IMR-90 (cell line): ENCODE results near the gene ARHGAP32. TPM values are rescaled to one million over a fixed set of nuclear protein-coding genes. Genes with fewer than 3 reads are reported as not detected.

ENCODE experiments used
- ATAC-seq: fragments of 200-7000 bp; cut with Tn5 transposase; 2 replicates; pipeline ENCODE4 v1.9.1; 2020; ENCODE audit warnings: low read depth, mild to moderate bottlenecking, moderate library complexity
- BruUV-seq: library from RNA; stranded (reverse); fragments of 400-500 nt; replicated peaks from 2 replicates; lab custom pipeline; 2021; lab: Mats Ljungman, UMichigan
- CTCF ChIA-PET: fragments of 300-600 bp; formaldehyde crosslinking; extraction: SDS; loops from one replicate; lab custom pipeline; 2021; ENCODE audit warnings: antibody characterized with exemption; lab: Yijun Ruan, JAX
- POLR2A ChIA-PET: fragments of 300-600 bp; sonication (Branson Sonifier 250); formaldehyde crosslinking; loops from one replicate; lab custom pipeline; 2022; ENCODE audit warnings: antibody characterized with exemption; ENCODE audit not compliant: unreplicated experiment; lab: Charles Lee
- DNase-seq: peaks from one replicate; pipeline ENCODE4 v3.0.0; 2013
- H2AFZ ChIP-seq: replicated peaks from 2 replicates; pipeline ENCODE3; 2013; ENCODE audit warnings: low read length, mild to moderate bottlenecking; ENCODE audit not compliant: poor library complexity
- H2AK5ac ChIP-seq: 2 replicates; pipeline ENCODE4 v1.6.1; 2013; ENCODE audit warnings: low read depth, low read length, inconsistent platforms
- H2AK9ac ChIP-seq: replicated peaks from 2 replicates; pipeline ENCODE3; 2013; ENCODE audit warnings: mild to moderate bottlenecking, low read depth, low read length, moderate library complexity; ENCODE audit not compliant: poor library complexity
- H2BK120ac ChIP-seq: 2 replicates; pipeline ENCODE4 v1.6.1; 2013; ENCODE audit warnings: low read depth, low read length, inconsistent platforms
- H2BK15ac ChIP-seq: 3 replicates; pipeline ENCODE4 v1.6.1; 2013; ENCODE audit warnings: low read depth, low read length, inconsistent platforms
- H2BK20ac ChIP-seq: 2 replicates; pipeline ENCODE4 v1.6.1; 2013; ENCODE audit warnings: low read depth, mild to moderate bottlenecking, inconsistent platforms, low read length, moderate library complexity
- H2BK5ac ChIP-seq: 2 replicates; pipeline ENCODE4 v1.6.1; 2013; ENCODE audit warnings: mild to moderate bottlenecking, low read depth, low read length, inconsistent platforms; ENCODE audit not compliant: poor library complexity, severe bottlenecking
- H3K14ac ChIP-seq: replicated peaks from 2 replicates; pipeline ENCODE4 v1.6.1; 2013; ENCODE audit warnings: low read depth, low read length, inconsistent platforms
- H3K18ac ChIP-seq: 2 replicates; pipeline ENCODE4 v1.6.1; 2013; ENCODE audit warnings: low read depth, low read length, control low read depth
- H3K23ac ChIP-seq: 2 replicates; pipeline ENCODE4 v1.6.1; 2013; ENCODE audit warnings: low read depth, low read length, inconsistent platforms
- H3K27ac ChIP-seq: 2 replicates; pipeline ENCODE4 v1.5.1; 2013; ENCODE audit warnings: mild to moderate bottlenecking, control low read depth, low read length; ENCODE audit not compliant: insufficient read depth
- H3K27me3 ChIP-seq: 2 replicates; pipeline ENCODE4 v1.6.1; 2013; ENCODE audit warnings: low read length; ENCODE audit not compliant: control insufficient read depth, insufficient read depth
- H3K36me3 ChIP-seq: 2 replicates; pipeline ENCODE4 v1.6.1; 2013; ENCODE audit warnings: low read length, mixed read lengths; ENCODE audit not compliant: control insufficient read depth, insufficient read depth
- H3K4ac ChIP-seq: 2 replicates; pipeline ENCODE4 v1.6.1; 2013; ENCODE audit warnings: low read depth, low read length, inconsistent platforms
- H3K4me1 ChIP-seq: 2 replicates; pipeline ENCODE4 v1.6.1; 2013; ENCODE audit warnings: low read length, mixed read lengths; ENCODE audit not compliant: control insufficient read depth, insufficient read depth
- H3K4me2 ChIP-seq: 2 replicates; pipeline ENCODE4 v1.6.1; 2013; ENCODE audit warnings: low read depth, mild to moderate bottlenecking, control low read depth, low read length, moderate library complexity
- H3K4me3 ChIP-seq: 2 replicates; pipeline ENCODE4 v1.5.1; 2013; ENCODE audit warnings: low read depth, mild to moderate bottlenecking, control low read depth, low read length, moderate library complexity; ENCODE audit not compliant: insufficient read depth
- H3K56ac ChIP-seq: 2 replicates; pipeline ENCODE4 v1.6.1; 2013; ENCODE audit warnings: low read length, inconsistent platforms; ENCODE audit not compliant: insufficient read depth; ENCODE audit errors: extremely low read depth
- H3K79me1 ChIP-seq, 2 experiments: 2 replicates each; pipeline ENCODE4 v1.6.1; 2013; ENCODE audit warnings: low read length in 2 of 2, inconsistent platforms in 1 of 2, low read depth in 1 of 2
- H3K9ac ChIP-seq: 2 replicates; pipeline ENCODE4 v1.6.1; 2013; ENCODE audit warnings: low read depth, low read length, control low read depth
- H3K9me1 ChIP-seq: 2 replicates; pipeline ENCODE4 v1.6.1; 2013; ENCODE audit warnings: low read length, inconsistent platforms; ENCODE audit not compliant: insufficient read depth
- H3K9me3 ChIP-seq: 2 replicates; pipeline ENCODE4 v1.6.1; 2013; ENCODE audit warnings: low read length; ENCODE audit not compliant: control insufficient read depth, insufficient read depth
- H4K20me1 ChIP-seq: 2 replicates; pipeline ENCODE4 v1.6.1; 2013; ENCODE audit warnings: low read length, inconsistent platforms; ENCODE audit not compliant: insufficient read depth
- H4K5ac ChIP-seq: 2 replicates; pipeline ENCODE4 v1.6.1; 2013; ENCODE audit warnings: mild to moderate bottlenecking, low read depth, low read length, control low read depth
- H4K8ac ChIP-seq, 2 experiments: 2 replicates each; pipeline ENCODE4 v1.6.1; 2013; ENCODE audit warnings: low read depth in 2 of 2, low read length in 2 of 2, control low read depth in 1 of 2, inconsistent platforms in 1 of 2
- H4K91ac ChIP-seq: 2 replicates; pipeline ENCODE4 v1.6.1; 2013; ENCODE audit warnings: low read depth, low read length, inconsistent platforms; ENCODE audit not compliant: insufficient read depth
- BHLHE40 ChIP-seq: fragments of 150-350 bp; IDR thresholded peaks from 2 replicates; pipeline ENCODE4 v1.6.1; 2016; ENCODE audit warnings: mild to moderate bottlenecking, low read depth, low read length
- CEBPB ChIP-seq: IDR thresholded peaks from 2 replicates; pipeline ENCODE4 v1.6.1; 2012; ENCODE audit warnings: low read depth, low read length, improper control_type of control experiment
- CHD1 ChIP-seq: IDR thresholded peaks from 2 replicates; pipeline ENCODE4 v1.6.1; 2012; ENCODE audit warnings: low read depth, low read length, improper control_type of control experiment
- ELK1 ChIP-seq: fragments of 150-350 bp; IDR thresholded peaks from 2 replicates; pipeline ENCODE4 v1.6.1; 2016; ENCODE audit warnings: low read depth, mild to moderate bottlenecking, low read length, moderate library complexity, borderline replicate concordance
- FOS ChIP-seq: fragments of 150-350 bp; IDR thresholded peaks from 2 replicates; pipeline ENCODE4 v1.6.1; 2016; ENCODE audit warnings: low read depth, low read length
- MAFK ChIP-seq: IDR thresholded peaks from 2 replicates; pipeline ENCODE4 v1.6.1; 2012; ENCODE audit warnings: low read depth, low read length, improper control_type of control experiment
- MAZ ChIP-seq: IDR thresholded peaks from 2 replicates; pipeline ENCODE4 v1.6.1; 2012; ENCODE audit warnings: low read depth, mild to moderate bottlenecking, low read length, improper control_type of control experiment, moderate library complexity, borderline replicate concordance
- MXI1 ChIP-seq: IDR thresholded peaks from 2 replicates; pipeline ENCODE4 v1.6.1; 2012; ENCODE audit warnings: low read depth, mild to moderate bottlenecking, low read length, moderate library complexity, borderline replicate concordance
- NFE2L2 ChIP-seq: fragments of 150-350 bp; IDR thresholded peaks from 2 replicates; pipeline ENCODE4 v1.6.1; 2016; ENCODE audit warnings: low read depth, mild to moderate bottlenecking, low read length
- POLR2A ChIP-seq: IDR thresholded peaks from 2 replicates; pipeline ENCODE4 v1.6.1; 2012; ENCODE audit warnings: mild to moderate bottlenecking, low read depth, low read length
- RCOR1 ChIP-seq: IDR thresholded peaks from 2 replicates; pipeline ENCODE4 v1.6.1; 2012; ENCODE audit warnings: mild to moderate bottlenecking, low read length, improper control_type of control experiment; ENCODE audit not compliant: insufficient replicate concordance
- SMC3 ChIP-seq: fragments of 150-350 bp; IDR thresholded peaks from 2 replicates; pipeline ENCODE4 v1.6.1; 2016; ENCODE audit warnings: low read depth, mild to moderate bottlenecking, antibody characterized with exemption, low read length, moderate library complexity
- USF2 ChIP-seq: fragments of 150-350 bp; IDR thresholded peaks from 2 replicates; pipeline ENCODE4 v1.6.1; 2017; ENCODE audit warnings: mild to moderate bottlenecking, antibody characterized with exemption, low read length, low read depth
- WGBS, 2 experiments: methylation state at CpG; one replicate each; pipeline versions ENCODE4 v1.1.5 to v1.1.7; 2013; ENCODE audit warnings: missing lambda C conversion rate in 2 of 2; ENCODE audit not compliant: insufficient read length in 1 of 2; ENCODE audit errors: extremely low coverage in 2 of 2; 5-methylcytosine and 5-hydroxymethylcytosine counted together
- dilution Hi-C: fragments of 300-500 bp; cut with HindIII; formaldehyde crosslinking; loops from one replicate; pipeline ENCODE4 v1.14.3; 2018; ENCODE audit warnings: low sequenced_read_pairs; ENCODE audit not compliant: unreplicated experiment
- in situ Hi-C: fragments of 300-500 bp; cut with MboI; formaldehyde crosslinking; loops from 3 replicates; pipeline ENCODE4 v1.14.3; 2019; ENCODE audit warnings: low sequenced_read_pairs, inconsistent platforms, mixed read lengths
- intact Hi-C: fragments of 100-400 bp; cut with micrococcal nuclease; formaldehyde crosslinking; loops from 2 replicates; pipeline ENCODE4 v1.10.0; 2022
- polyA plus RNA-seq, 3 experiments: library from polyadenylated mRNA; depleted of rRNA; stranded (reverse); fragments of >200 nt; gene quantifications; 2 replicates each; pipeline ENCODE4 v1.2.3, GENCODE V29; 2012; ENCODE audit warnings: low replicate concordance in 1 of 3
- total RNA-seq: library from RNA; depleted of rRNA; stranded (reverse); fragments of >200 nt; gene quantifications from 2 replicates; pipeline ENCODE4 v1.2.3, GENCODE V29; 2012
- TF ChIP-seq, protein P1 (sequence below): conservative IDR thresholded peaks from 2 replicates; pipeline ENCODE4 v1.5.1; 2012; ENCODE audit warnings: mild to moderate bottlenecking, low read depth, low read length, improper control_type of control experiment

Gene ARHGAP32
- total and polyA plus RNA-seq, 2 of the 4 experiments (the other 2 are of a cell fraction) = 4.1 to 8.4 TPM

DNA sequence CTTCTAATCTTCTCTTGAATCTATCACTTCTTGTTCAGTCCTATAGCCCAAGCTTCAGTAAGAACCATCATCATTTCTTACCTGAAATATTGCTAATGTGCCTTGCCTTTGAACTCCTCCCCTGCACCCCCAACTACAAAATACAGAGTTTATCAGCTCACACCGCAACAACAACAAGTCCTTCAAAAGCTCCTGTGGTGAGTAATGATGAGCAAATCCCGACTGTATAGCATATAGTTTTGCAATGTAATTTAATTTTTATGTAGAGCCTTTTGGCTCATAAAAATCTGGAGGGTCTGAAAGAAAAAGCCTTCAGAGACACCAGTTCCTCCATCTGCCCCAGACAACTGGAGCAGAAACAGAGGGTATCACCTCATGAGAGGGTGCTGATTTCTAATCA is 124.7 kb downstream of the ARHGAP32 start:
- Histone ChIP-seq H3K18ac (no peak overlapping the region), H3K4ac (no peak overlapping the region), H2BK20ac (no peak overlapping the region), H3K4me2 (no peak overlapping the region), H3K9me3 (no peaks in the 10 kb centered on the region), H3K36me3 (0 out of 2 replicates have a peak, but pooled peaks cover 2% of the 10 kb centered on the region), H2AK9ac (no peak overlapping the region), H3K27ac (no peak overlapping the region), H3K79me1 (no peaks in the 10 kb centered on the region), H2BK5ac (no peak overlapping the region), H4K91ac (no peak overlapping the region), H3K27me3 (no peaks in the 10 kb centered on the region), H3K9me1 (no peaks in the 10 kb centered on the region), H3K56ac (no peak overlapping the region), H2AK5ac (no peak overlapping the region), H3K4me1 (no peaks in the 10 kb centered on the region), H2BK120ac (no peak overlapping the region), H3K4me3 (no peak overlapping the region), H3K14ac (no peak overlapping the region), H2AFZ (no peak overlapping the region), H4K8ac (no peak overlapping the region), H3K9ac (no peak overlapping the region), H4K5ac (no peak overlapping the region), H2BK15ac (no peak overlapping the region), H4K20me1 (no peaks in the 10 kb centered on the region), H3K23ac (no peak overlapping the region)
- CTCF ChIA-PET = interaction anchor here (1.9 kb wide), 1 partner anchor 9 kb away, joined by 7 read pairs; no protein-coding TSS in a partner anchor
- peak; percentile 12 for DNase-seq
- in situ Hi-C loops = no loop called here
- intact Hi-C loops = no loop called here
- no CpG with 5 or more reads among the region's 2 CpGs for WGBS, 2 experiments
- no peak for ATAC-seq
- no TSS peak for BruUV-seq
- dilution Hi-C loops = no loop called here
- TF ChIP-seq MXI1 (no peak), MAZ (no peak), CHD1 (no peak), FOS (no peak), RCOR1 (no peak), MAFK (no peak), CEBPB (no peak), NFE2L2 (no peak), BHLHE40 (no peak), USF2 (no peak), POLR2A (no peak), ELK1 (no peak), SMC3 (no peak)
- TF ChIP-seq, protein P1, sequence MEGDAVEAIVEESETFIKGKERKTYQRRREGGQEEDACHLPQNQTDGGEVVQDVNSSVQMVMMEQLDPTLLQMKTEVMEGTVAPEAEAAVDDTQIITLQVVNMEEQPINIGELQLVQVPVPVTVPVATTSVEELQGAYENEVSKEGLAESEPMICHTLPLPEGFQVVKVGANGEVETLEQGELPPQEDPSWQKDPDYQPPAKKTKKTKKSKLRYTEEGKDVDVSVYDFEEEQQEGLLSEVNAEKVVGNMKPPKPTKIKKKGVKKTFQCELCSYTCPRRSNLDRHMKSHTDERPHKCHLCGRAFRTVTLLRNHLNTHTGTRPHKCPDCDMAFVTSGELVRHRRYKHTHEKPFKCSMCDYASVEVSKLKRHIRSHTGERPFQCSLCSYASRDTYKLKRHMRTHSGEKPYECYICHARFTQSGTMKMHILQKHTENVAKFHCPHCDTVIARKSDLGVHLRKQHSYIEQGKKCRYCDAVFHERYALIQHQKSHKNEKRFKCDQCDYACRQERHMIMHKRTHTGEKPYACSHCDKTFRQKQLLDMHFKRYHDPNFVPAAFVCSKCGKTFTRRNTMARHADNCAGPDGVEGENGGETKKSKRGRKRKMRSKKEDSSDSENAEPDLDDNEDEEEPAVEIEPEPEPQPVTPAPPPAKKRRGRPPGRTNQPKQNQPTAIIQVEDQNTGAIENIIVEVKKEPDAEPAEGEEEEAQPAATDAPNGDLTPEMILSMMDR = no peak
- POLR2A ChIA-PET = interaction anchor here (0.5 kb wide), 1 partner anchor 19 kb away, joined by 3 read pairs; no protein-coding TSS in a partner anchor
